ENCODE data around the gene SBF2. TPM values are rescaled to one million over a fixed set of nuclear protein-coding genes. Genes with fewer than 3 reads are reported as not detected.

The SBF2 gene
- total RNA-seq, 1 experiment from 2014 or later: 30.2 TPM

- Histone ChIP-seq H3K79me1 (ENCODE audit: insufficient read depth, low read depth, low read length, poor library complexity, severe bottlenecking) (no peaks in the 10 kb centered on the region), H3K9ac (ENCODE audit: extremely low read depth, insufficient read length, low read length) (no peak overlapping the region), H2BK120ac (ENCODE audit: low read depth, low read length, poor library complexity, severe bottlenecking) (no peak overlapping the region), H4K8ac (replicated peaks; ENCODE audit: insufficient read length, low read depth, low read length) (no peak overlapping the region), H3K23ac (ENCODE audit: insufficient read length, low read depth, low read length) (no peak overlapping the region), H3K27ac (ENCODE audit: insufficient read length, low read depth, low read length) (no peak overlapping the region), H3K79me2 (ENCODE audit: insufficient read depth, low read length) (peaks cover 7% of the 10 kb centered on the region; the same call in 1 of the 2 replicates), H3K4me2 (ENCODE audit: insufficient read depth, insufficient read length, low read length) (no peak overlapping the region), H3K56ac (ENCODE audit: insufficient read length, low read depth, low read length) (no peak overlapping the region), H2BK5ac (ENCODE audit: insufficient read length, low read length) (no peak overlapping the region), H3K9me3 (ENCODE audit: control insufficient read depth, low read depth, low read length) (no peaks in the 10 kb centered on the region), H3K18ac (ENCODE audit: insufficient read length, low read depth, low read length) (no peak overlapping the region), H2BK12ac (ENCODE audit: insufficient read length, low read depth, low read length) (no peak overlapping the region), H2AK5ac (ENCODE audit: insufficient read length, low read length) (no peak overlapping the region), H3K23me2 (ENCODE audit: insufficient read length, low read depth, low read length, poor library complexity, severe bottlenecking) (peaks cover 8% of the 10 kb centered on the region), H3K27me3 (ENCODE audit: insufficient read depth, low read length) (no peaks in the 10 kb centered on the region), H4K20me1 (ENCODE audit: control insufficient read depth, insufficient read depth, insufficient read length) (no peaks in the 10 kb centered on the region), H2AFZ (ENCODE audit: low read length) (no peak overlapping the region), H4K91ac (ENCODE audit: insufficient read length, low read depth, low read length) (no peak overlapping the region), H4K5ac (ENCODE audit: insufficient read length, low read depth, low read length) (no peak overlapping the region), H3T11ph (ENCODE audit: low read length) (no peak overlapping the region), H3K4me1 (ENCODE audit: insufficient read depth, low read length) (peaks cover 9% of the 10 kb centered on the region; the same call in 1 of the 2 replicates), H3K14ac (ENCODE audit: insufficient read depth, low read length) (no peak overlapping the region), H2BK15ac (ENCODE audit: low read depth, low read length) (no peak overlapping the region; the same call in 1 of the 2 replicates), H2BK20ac (ENCODE audit: low read depth, low read length, poor library complexity, severe bottlenecking) (no peak overlapping the region), H3K4ac (ENCODE audit: low read depth, low read length) (no peak overlapping the region)
- no peak overlapping the region; a peak in 1 of 7 replicates for H3K27ac Mint-ChIP-seq
- peaks cover 43 to 48% of the 10 kb centered on the region in 2 experiments for H3K4me1 Mint-ChIP-seq
- no CpG with 5 or more reads among the region's 17 CpGs for WGBS (ENCODE audit: extremely low coverage, insufficient read length, low lambda C conversion rate)
- H3K9me3 Mint-ChIP-seq: no peaks in the 10 kb centered on the region; a peak in 1 of 5 replicates
- peak overlapping the region; percentile 2 to 86 for H3K4me3 Mint-ChIP-seq
- no peak for TF ChIP-seq CTCF (conservative IDR thresholded peaks at IDR 0.05)
- H3K27me3 Mint-ChIP-seq (ENCODE audit: low read depth): no peaks in the 10 kb centered on the region; the same call in 1 of the 2 replicates
- no peak for DNase-seq
- H3K36me3 Mint-ChIP-seq (ENCODE audit: insufficient read depth in 1 of 3, low read depth in 3 of 3): peaks cover 0 to 4% (median 3%) of the 10 kb centered on the region in 3 experiments; a peak in 4 of 7 replicates
Measured at GRCh38 chr11:10291801-10292638, 2.0 kb downstream of the SBF2 start.

Data from H9 (cell line).